GM21619 (cell line): Measurements from ENCODE around the gene ADAM19.

ENCODE experiments used
- ATAC-seq: cut with Tn5 transposase; IDR thresholded peaks from one replicate; pipeline ENCODE4 v1.9.1; 2021; ENCODE audit not compliant: unreplicated experiment

Gene ADAM19, protein sequence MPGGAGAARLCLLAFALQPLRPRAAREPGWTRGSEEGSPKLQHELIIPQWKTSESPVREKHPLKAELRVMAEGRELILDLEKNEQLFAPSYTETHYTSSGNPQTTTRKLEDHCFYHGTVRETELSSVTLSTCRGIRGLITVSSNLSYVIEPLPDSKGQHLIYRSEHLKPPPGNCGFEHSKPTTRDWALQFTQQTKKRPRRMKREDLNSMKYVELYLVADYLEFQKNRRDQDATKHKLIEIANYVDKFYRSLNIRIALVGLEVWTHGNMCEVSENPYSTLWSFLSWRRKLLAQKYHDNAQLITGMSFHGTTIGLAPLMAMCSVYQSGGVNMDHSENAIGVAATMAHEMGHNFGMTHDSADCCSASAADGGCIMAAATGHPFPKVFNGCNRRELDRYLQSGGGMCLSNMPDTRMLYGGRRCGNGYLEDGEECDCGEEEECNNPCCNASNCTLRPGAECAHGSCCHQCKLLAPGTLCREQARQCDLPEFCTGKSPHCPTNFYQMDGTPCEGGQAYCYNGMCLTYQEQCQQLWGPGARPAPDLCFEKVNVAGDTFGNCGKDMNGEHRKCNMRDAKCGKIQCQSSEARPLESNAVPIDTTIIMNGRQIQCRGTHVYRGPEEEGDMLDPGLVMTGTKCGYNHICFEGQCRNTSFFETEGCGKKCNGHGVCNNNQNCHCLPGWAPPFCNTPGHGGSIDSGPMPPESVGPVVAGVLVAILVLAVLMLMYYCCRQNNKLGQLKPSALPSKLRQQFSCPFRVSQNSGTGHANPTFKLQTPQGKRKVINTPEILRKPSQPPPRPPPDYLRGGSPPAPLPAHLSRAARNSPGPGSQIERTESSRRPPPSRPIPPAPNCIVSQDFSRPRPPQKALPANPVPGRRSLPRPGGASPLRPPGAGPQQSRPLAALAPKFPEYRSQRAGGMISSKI

DNA sequence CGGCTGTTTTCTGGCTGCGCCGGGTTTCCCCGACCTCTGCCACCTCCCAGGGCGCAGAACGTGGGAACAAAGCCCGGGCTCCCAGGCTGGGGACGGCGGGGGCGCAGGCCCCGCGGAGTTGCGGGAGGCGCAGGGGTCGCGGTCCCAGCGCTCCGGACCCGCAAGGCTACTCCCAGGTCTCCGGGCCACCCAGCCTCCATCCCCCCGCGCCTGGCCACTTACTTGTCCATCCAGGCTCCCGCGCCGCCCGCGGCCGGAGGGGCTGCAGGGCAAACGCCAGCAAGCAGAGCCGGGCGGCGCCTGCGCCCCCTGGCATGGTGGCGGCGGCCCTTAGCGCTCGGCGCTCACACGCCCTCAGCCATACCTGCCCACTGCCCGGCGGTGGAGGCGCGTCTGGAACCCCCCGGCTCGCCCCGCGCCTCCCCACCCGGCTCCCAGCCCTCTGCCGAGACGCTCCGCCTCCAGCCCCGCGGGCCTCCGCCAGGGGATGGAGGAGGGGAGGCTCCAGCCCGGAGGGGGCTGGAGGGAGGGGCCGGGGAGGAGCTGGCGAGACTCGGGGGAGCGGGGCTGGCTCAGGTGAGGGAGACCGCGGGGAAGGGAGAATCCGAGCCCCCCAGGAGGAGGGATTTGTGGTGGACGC, at the start of gene ADAM19:
Gene ADAM19, minus strand, starts transcription at position 395 of the 640 bp plus-strand sequence. Its CDS starts 79 bp downstream, at position 316.
- ATAC-seq: no peak

DNA sequence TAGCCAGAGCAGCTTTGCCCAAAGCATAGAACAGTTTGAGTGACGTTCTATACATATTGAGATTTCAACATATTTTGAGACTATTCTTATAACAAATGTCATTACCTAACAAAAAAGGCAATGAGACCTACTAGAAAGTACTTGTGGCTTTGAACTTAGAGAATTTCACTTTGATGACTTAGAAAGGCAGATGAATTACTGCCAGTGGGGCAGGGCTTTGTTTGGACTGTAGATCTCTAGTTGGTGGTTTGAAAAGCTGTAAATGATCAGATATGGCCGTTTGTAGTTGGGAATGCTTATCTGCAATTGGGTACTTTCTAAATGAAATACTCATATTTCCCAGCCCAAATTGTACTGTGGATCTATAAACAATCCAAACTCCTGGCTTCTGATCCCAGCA, 48.6 kb upstream of the ADAM19 start:
- no peak for ATAC-seq

DNA sequence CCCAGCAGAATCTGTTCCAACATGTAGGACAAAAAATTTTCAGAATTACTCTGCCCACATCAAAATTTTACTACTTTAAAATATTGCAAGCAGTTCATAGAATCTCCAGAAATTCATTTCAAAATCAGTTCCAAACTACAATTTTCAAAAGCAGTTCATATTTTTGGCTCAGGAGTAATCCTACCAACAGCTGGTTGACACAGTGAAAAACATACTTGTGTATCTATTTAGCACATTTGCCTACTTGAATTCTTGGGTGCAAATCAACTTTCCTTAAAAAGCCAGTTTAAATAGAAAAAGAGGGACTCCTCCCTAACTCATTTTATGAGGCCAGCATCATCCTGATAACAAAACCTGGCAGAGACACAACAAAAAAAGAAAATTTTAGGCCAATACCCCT, 45.2 kb upstream of the ADAM19 start:
- no peak for ATAC-seq

DNA sequence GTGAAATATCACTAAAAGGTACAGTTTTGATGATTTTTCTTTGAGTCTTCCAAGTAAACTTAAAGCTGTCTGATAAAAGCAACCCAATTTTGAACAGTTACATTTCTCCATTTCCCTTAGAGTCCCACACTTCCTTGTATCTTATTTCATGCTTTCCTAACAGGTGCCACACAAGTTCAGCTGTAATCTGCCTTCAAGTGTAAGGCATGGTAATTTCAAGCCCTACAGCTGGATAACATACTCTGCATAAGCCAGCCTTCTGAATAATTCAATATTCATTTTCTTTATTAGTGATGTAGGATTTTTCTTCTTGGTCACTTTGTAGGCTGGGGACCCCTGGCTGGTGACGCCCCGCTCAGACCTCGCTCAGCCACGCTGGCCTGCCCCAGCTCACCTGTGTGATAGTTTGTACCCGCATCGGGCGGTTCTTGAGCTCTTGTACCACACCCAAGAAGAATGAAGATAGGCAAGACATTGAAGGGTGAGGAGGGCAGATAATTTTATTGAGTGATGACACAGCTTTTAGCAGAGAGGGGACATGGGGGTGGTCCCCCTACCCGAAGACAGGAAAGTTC, 42.7 kb upstream of the ADAM19 start:
- no peak for ATAC-seq

DNA sequence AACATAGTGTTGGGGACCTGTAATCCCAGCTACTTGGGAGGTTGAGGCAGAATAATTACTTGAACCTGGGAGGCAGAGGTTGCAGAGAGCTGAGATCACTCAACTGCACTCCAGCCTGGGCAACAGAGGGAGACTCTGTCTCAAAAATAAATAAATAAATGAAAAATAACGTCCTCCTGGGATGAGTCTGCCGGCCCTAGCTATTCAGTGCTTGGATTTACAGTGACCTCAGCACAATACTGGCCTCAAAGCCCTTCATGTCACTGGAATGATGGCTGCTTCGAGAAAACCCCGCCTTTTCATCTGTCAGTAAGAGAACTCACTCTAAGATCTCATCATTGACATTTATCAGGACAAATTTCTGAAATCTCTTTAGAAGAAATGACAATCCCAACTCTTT, 41.2 kb upstream of the ADAM19 start:
- no peak for ATAC-seq

DNA sequence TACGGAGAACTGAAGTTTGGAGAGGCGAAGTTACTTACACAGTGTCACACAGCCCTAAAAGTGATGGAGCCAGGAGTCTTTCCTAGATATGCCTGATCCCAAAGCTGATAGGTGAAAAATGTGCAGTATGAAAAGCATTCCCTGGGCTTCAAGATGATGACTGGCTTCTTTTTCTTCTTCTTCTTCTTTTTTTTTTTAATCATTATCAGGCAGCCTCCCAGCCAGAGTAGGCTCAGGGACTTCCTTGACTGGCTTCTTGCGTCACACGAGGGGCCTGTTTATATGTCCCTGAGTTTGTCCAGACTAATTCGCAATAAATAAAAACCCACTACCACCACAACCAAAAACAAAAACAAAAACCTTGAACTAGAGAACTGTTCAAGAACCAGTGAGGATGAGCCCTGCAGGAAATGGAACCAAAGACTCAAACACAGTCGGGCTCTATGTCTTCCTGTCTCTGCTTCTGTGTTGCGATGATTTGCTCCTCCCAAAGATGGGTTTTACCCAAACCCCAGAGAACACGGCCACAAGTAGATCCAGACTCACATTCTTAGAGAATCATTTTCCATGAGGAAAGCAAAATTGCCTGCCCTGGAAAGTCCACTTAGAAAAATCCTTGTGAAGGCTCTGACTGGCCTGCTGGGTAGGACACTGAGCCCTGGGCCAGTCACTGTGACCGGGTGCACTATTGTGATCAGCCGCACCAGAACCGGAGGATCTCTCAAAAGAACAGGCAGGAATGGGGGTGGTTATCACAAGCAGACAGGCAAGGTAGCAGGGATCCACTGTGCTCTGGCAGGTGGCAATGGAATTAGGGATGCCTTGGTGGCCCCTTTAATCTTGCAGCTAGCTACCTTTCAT, 38.0 kb upstream of the ADAM19 start:
- no peak for ATAC-seq

DNA sequence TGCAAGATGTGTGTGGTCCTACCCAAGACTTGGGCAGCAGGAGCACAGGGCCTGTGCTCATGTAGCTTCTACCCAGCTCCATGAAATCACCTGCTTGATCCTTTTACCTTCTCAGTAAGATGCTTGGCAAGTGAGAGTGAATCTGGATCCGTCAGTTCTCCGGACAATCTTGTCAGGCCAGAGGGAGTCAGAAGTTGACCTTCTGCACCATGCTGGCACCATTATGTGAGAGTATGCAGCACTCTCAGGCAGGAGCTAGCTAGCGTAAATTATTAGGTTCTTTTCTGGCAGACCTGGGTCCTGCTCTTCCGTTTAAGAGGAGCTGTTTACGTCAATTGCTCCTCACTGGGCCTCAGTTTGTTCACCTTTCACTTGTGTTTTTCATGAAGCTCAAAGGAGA, 37.0 kb upstream of the ADAM19 start:
- no peak for ATAC-seq

DNA sequence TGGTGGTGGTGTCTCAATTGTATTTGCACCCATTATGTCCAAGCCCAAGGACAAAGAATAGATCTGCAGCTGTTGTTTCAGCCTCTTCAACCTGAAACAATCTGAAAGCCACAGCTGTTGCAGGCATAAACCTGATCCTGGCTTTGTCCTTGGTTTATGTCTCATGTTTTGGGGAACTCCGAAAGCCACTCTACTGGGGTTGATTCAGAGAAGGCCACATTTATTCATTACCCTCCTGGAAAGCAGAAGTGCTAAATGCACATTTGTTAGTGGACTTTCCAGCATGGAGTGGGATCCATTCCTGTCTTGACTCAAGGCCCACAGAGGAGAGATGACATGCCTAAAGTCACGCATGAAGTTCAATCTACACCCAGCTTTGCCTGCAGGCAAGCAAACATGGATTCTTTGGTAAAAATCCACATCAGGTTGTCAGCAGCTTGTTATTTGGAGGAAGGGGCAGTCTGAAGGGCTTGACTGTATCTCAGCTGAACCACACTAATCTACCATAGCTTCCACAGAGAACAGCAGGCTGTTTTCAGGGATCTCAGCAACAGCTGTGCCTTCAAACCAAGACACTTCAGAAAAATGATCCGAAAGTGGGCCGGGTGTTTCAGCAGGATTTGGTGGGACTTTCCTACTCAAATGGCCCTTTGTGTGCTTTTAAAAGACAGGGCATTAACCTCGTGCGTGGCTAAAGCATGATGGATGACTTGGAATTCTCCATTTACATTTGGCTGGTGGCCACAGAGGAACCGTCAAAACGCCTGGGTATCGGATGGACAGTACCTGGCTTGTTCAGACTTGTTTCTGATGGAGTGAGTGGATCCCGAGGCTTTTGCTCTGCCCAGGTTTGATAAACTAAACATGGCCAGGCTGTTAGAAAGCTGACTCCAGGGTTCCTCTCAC, 36.2 kb upstream of the ADAM19 start:
- ATAC-seq: peak; percentile 49

DNA sequence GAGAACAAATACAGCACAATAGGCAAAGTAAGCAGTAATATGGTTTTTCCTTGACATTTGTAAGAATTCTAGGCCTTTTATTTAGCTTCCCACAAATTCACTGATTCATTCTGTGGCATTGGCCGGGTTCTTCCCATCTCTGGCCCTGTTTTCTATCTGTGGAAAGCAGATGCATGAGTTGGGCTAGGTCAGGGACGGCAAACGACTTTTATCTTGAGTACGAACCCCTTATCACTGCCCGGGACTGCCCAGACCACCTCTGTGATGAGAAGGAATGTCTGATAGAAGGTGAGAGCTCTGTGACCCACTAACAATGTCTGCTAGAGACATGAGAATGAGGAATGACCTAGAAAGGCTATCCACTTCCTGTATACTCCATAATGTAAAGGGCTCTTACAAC, 35.4 kb upstream of the ADAM19 start:
- no peak for ATAC-seq

DNA sequence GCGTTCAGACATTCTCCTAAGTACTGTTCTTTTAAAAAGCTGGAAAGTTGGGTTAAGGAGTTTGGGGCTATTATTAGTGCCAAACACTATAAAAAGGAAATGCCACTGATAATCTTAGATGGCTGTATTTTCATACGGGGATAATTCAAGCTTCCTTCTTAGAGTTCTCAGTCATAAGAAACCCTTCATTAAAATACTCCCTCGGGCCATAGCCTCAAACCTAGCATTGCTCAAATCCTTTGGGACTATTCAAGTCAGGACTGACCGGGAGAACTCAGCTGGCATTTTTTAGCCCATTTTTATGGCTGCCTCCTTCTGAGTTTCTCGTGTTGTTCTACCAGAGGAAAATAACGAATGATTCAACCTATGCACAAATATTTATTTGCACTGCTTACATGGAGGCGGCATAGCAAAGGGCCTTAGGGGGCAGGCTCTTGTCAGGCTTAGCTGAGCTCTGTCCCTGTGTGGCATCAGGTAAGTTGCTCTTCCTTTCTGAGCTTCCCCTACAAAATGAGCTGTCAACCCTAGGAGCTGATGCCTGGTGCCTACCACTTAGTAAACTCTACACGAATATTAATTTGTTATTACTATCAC, 33.5 kb upstream of the ADAM19 start:
- ATAC-seq: no peak

DNA sequence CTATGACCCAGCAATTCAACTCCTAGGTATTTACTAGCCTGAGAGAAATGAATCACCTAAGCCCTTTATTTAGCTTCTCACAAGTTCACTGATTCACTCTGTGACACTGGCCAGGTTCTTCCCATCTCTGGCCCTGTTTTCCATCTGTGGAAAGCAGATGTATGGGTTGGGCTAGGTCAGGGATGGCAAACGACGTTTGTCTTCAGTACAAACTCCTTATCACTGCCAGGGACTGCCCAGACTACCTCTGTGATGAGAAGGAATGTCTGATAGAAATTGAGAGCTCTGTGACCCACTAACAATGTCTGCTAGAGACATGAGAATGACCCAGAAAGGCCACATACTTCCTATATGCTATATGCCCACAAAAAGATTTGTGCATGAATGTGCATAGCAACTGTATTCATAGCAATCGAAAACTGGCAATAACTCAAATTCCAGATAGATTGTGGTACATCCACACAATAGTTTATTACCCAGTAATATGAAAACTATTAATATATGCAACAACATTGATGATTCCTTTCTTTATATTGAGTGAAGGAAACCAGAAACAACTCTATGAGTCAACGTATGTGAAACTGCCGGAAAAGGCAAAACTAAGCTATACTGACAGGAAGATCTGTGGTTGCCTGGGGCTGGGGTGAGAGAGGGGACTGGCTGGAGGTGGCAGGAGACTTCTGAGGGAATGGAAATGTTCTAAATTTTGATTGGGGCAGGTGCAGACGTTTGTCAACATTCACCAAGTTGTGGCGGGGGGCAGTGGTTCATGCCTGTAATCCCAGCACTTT, 32.0 kb upstream of the ADAM19 start:
- ATAC-seq: peak; percentile 31

DNA sequence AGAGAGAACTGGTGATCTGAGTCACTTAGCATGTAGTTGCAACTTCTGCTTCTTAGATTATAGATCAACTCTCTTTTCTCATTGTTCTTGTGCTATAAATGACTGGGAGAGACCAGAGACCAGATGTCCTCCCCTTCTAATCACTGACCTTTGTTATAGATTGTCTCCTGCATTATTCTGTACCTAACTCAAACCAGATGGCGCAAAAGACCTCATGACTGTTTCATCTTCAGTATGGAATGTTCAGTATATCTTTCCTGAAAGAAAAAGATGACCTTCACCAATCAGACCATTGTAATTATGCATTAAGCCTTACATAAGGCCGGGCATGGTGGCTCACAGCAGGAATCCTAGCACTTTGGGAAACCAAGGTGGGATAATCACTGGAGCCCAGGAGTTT, 30.5 kb upstream of the ADAM19 start:
- no peak for ATAC-seq

DNA sequence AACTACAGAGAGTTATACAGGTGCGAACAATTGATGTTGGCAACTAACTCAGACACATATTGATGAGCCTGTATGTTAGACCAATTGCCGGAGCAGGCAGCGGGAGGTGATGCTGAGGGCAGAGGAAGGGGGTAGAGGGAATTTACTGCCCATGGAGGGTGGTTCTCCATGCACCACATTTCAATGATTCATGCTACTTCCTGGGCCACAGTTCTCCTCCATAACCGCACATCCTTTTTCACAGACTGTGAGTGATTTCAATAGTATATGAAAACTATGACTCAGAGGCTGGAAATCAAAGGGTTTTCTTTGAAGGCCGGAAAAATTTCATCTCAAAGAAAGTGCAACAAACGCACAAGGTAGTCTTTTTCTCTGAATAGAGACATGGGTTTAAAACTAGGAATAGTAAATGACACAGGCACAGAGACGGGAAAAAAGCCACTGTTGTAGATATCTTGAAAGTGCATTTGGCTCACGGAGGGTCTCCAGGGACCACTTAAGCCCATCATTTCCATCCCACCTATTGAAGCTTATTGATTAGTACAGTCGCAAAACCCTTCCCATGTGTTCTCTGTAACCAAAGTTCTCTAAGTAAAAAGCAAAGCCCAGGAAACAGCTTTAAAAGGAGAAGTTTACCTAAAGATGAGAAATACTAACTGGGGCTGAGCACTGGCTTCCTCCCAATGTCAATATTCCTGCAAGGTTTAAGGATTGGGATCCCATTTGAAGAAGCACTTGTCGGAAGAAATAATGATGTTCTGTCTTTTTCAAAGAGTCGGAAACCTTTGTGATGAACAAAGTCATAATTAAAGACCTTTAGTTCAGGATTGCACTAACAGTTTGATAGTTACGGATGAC, 28.0 kb upstream of the ADAM19 start:
- ATAC-seq: peak; percentile 45

DNA sequence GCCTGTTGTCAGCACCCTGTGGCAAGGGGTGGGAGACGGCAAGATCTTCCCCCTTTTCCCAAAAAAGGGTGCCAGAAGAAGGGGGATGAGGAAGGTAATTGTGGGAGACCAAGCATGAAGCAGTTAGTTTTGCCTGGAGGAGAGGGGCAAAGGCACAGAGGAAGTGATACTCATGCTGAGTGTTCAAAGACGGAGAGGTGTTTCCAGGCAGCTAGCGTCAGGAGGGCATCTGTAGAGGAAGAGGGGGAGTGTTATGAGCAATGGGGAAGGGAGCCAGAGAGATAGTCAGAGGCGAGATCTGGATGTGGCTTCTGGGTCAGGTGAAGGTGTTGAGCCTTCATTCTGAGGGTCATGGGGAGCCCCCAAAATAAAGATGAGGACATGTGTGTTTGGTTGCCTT, 26.9 kb upstream of the ADAM19 start:
- ATAC-seq: peak; percentile 45

DNA sequence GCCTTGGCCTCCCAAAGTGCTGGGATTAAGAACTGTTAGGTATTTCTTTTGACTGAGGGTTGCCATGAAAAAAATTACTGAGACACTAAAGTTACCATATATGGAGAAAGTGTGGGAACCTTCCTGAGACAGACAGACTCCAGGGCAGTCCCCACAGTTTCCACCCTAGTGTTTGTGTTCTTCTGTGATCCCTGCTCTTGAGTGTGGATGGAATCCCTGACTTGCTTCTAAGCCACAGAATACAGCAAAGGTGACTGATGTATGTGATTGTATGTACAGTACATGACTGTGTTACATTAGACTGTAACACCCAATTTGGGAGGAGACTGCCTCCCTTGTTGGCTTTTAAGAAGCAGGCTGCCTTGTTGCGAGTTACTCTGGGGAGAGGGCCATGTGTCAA, 24.7 kb upstream of the ADAM19 start:
- ATAC-seq: no peak

DNA sequence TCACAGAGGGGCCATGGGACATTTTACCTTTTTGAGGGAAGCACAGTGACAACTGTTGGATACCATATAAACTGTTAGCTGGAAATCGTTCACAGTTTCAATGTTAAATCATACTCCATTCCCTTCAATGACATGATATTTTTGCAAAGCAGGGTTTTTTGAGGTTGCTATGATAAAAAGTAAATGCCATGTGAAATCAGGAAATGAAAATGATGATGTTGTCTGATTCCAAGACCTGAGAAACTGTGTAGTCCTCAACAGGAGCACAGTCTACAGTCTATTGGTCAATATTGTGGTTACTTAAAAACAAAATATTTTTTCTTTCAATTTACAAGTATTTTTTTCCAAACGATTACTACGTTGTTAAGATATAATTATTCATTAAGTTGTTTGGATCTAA, 24.0 kb upstream of the ADAM19 start:
- no peak for ATAC-seq

DNA sequence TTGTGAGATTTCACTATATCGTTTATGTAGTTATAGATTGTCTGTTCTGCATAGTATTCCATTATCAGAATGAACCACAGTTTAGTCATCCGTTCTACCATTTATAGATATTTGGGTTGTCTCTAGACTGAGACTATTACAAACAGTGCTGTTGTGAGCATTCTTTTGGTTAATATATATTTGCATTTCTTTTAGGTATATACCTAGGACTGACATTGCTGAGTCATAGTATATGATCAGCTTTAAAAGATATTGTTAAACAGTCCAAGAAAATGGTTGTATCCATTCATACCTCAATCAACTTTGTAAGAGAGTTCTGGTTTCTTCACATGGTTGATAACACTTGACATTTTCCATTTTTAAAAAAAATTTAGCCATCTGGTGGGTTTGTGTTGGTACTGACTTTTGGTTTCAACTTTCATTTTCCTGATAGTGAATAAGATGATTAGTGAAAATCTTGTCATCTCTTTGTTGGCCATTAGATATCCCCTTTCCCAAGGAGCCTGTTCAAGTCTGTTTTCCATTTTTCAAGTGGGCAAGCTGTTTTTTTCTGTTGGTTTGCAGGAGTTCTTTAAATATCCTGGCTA, 22.9 kb upstream of the ADAM19 start:
- peak; percentile 35 for ATAC-seq
